ENCODE results near the gene KCNJ4.

Gene KCNJ4

GRCh38 chr22:38419858-38420160, 35.2 kb downstream of the KCNJ4 start:
- no peak for TF ChIP-seq CTCF (IDR thresholded peaks at IDR 0.05; ENCODE audit: extremely low read depth, insufficient read depth, missing control alignments)
- in situ Hi-C loops (cut with MboI; ENCODE audit: low pct_unique_long_range_greater_than_20kb, low sequenced_read_pairs, unreplicated experiment): no loop called here
- DNase-seq (ENCODE audit: low spot score): no peak

GRCh38 chr22:38419121-38419857, 35.7 kb downstream of the KCNJ4 start:
- TF ChIP-seq CTCF (IDR thresholded peaks at IDR 0.05; ENCODE audit: extremely low read depth, insufficient read depth, missing control alignments): no peak
- in situ Hi-C loops (cut with MboI; ENCODE audit: low pct_unique_long_range_greater_than_20kb, low sequenced_read_pairs, unreplicated experiment): no loop called here
- no peak for DNase-seq (ENCODE audit: low spot score)

GRCh38 chr22:38418589-38418988, 36.4 kb downstream of the KCNJ4 start:
- TF ChIP-seq CTCF (IDR thresholded peaks at IDR 0.05; ENCODE audit: extremely low read depth, insufficient read depth, missing control alignments): no peak
- in situ Hi-C loops (cut with MboI; ENCODE audit: low pct_unique_long_range_greater_than_20kb, low sequenced_read_pairs, unreplicated experiment): no loop called here
- no peak for DNase-seq (ENCODE audit: low spot score)

- TF ChIP-seq CTCF (IDR thresholded peaks at IDR 0.05; ENCODE audit: extremely low read depth, insufficient read depth, missing control alignments): no peak
- in situ Hi-C loops (cut with MboI; ENCODE audit: low pct_unique_long_range_greater_than_20kb, low sequenced_read_pairs, unreplicated experiment): no loop called here
- no peak for DNase-seq (ENCODE audit: low spot score)
These were observed 37.5 kb downstream of the KCNJ4 start for GRCh38 chr22:38417252-38418060.

- no peak for DNase-seq (ENCODE audit: low spot score)
- in situ Hi-C loops (cut with MboI; ENCODE audit: low pct_unique_long_range_greater_than_20kb, low sequenced_read_pairs, unreplicated experiment): no loop called here
- TF ChIP-seq CTCF (IDR thresholded peaks at IDR 0.05; ENCODE audit: extremely low read depth, insufficient read depth, missing control alignments): no peak
These were observed 38.3 kb downstream of the KCNJ4 start for GRCh38 chr22:38416621-38417251.

- DNase-seq (ENCODE audit: low spot score): no peak
- in situ Hi-C loops (cut with MboI; ENCODE audit: low pct_unique_long_range_greater_than_20kb, low sequenced_read_pairs, unreplicated experiment): no loop called here
- TF ChIP-seq CTCF (IDR thresholded peaks at IDR 0.05; ENCODE audit: extremely low read depth, insufficient read depth, missing control alignments): no peak
These were observed 39.3 kb downstream of the KCNJ4 start for GRCh38 chr22:38415561-38416321.
